B cell (primary cell): ENCODE results near the gene SSUH2. TPM values are rescaled to one million over a fixed set of nuclear protein-coding genes. Genes with fewer than 3 reads are reported as not detected.

Source experiments
- ATAC-seq: fragments of 200-7000 bp; cut with Tn5 transposase; one replicate; pipeline ENCODE4 v1.10.0; 2021; ENCODE audit warnings: low read depth, mild to moderate bottlenecking, moderate number of reproducible peaks, moderate library complexity
- CTCF ChIA-PET: fragments of 350-600 bp; sonication (Branson Sonifier 250); formaldehyde crosslinking; loops from one replicate; lab custom pipeline; 2021; ENCODE audit warnings: antibody characterized with exemption, inconsistent platforms; lab: Charles Lee
- POLR2A ChIA-PET: fragments of 350-600 bp; sonication (Branson Sonifier 250); formaldehyde crosslinking; loops from one replicate; lab custom pipeline; 2021; ENCODE audit warnings: antibody characterized with exemption; lab: Charles Lee
- DNase-seq: peaks from one replicate; pipeline ENCODE4 v3.0.0; 2013
- H2AFZ ChIP-seq: 2 replicates; pipeline ENCODE4 v1.6.1; 2012; ENCODE audit warnings: mild to moderate bottlenecking, low read depth, low read length; ENCODE audit not compliant: insufficient read depth, poor library complexity, severe bottlenecking
- H3K27ac ChIP-seq, 2 donors: 1 replicate in 1 of 2; 2 replicates in 1 of 2; pipeline ENCODE4 v1.5.1; 2012 to 2013; ENCODE audit warnings: low read length in 2 of 2, mild to moderate bottlenecking in 2 of 2, moderate library complexity in 1 of 2
- H3K27me3 ChIP-seq, 4 experiments: fragments of 200-600 bp in 1 of 4; sonication (generic) in 1 of 4; replicated peaks in 1 of 4; 1 replicate in 2 of 4; 2 replicates in 2 of 4; pipeline versions ENCODE4 v1.6.1 to v1.7.0; 2013 to 2016; ENCODE audit warnings: low read length in 3 of 4, mild to moderate bottlenecking in 2 of 4, mixed read lengths in 1 of 4, moderate library complexity in 1 of 4; ENCODE audit not compliant: insufficient read depth in 4 of 4, control insufficient read depth in 3 of 4; ENCODE audit errors: control extremely low read depth in 1 of 4
- H3K36me3 ChIP-seq, 2 experiments: replicated peaks in 1 of 2; 1 replicate in 1 of 2; 2 replicates in 1 of 2; pipeline versions ENCODE4 v1.6.1 to v1.7.1; 2013; ENCODE audit warnings: low read length in 1 of 2; ENCODE audit not compliant: insufficient read depth in 2 of 2, control insufficient read depth in 1 of 2; ENCODE audit errors: control extremely low read depth in 1 of 2, extremely low read depth in 1 of 2
- H3K4me1 ChIP-seq, 2 donors: fragments of 200-600 bp in 1 of 2; sonication (generic) in 1 of 2; 1 replicate in 1 of 2; 2 replicates in 1 of 2; pipeline versions ENCODE4 v1.5.1 to v1.6.1; 2013 to 2017; ENCODE audit warnings: low read length in 2 of 2; ENCODE audit not compliant: control insufficient read depth in 2 of 2, insufficient read depth in 2 of 2
- H3K4me2 ChIP-seq: replicated peaks from 2 replicates; pipeline ENCODE3; 2012; ENCODE audit warnings: mild to moderate bottlenecking, low read depth, low read length; ENCODE audit not compliant: poor library complexity, severe bottlenecking
- H3K4me3 ChIP-seq, 5 experiments: fragments of 200-600 bp in 1 of 5; sonication (generic) in 1 of 5; 1 replicate in 3 of 5; 2 replicates in 2 of 5; pipeline versions ENCODE4 v1.5.1 to v1.7.0; 2011 to 2016; ENCODE audit warnings: low read length in 4 of 5, mild to moderate bottlenecking in 4 of 5, low read depth in 2 of 5, control low read depth in 1 of 5, moderate library complexity in 1 of 5; ENCODE audit not compliant: insufficient read depth in 1 of 5; ENCODE audit errors: control extremely low read depth in 1 of 5, extremely low read depth in 1 of 5
- H3K79me2 ChIP-seq: fragments of 200-600 bp; sonication (generic); one replicate; pipeline ENCODE4 v1.6.0; 2016; ENCODE audit warnings: low read length; ENCODE audit not compliant: control insufficient read depth, insufficient read depth
- H3K9ac ChIP-seq: fragments of 200-600 bp; sonication (generic); 2 replicates; pipeline ENCODE4 v1.6.1; 2017; ENCODE audit warnings: mild to moderate bottlenecking, low read length, moderate library complexity
- H3K9me3 ChIP-seq, 3 donors: one replicate each; pipeline versions ENCODE4 v1.6.1 to v1.7.1; 2013; ENCODE audit warnings: low read length in 2 of 3; ENCODE audit not compliant: control insufficient read depth in 2 of 3, insufficient read depth in 1 of 3; ENCODE audit errors: control extremely low read depth in 1 of 3
- H4K20me1 ChIP-seq: 2 replicates; pipeline ENCODE4 v1.6.0; 2012; ENCODE audit warnings: mild to moderate bottlenecking, low read length; ENCODE audit not compliant: insufficient read depth, control insufficient read depth, poor library complexity, severe bottlenecking
- H3K27ac Mint-ChIP-seq: one replicate; pipeline ENCODE4 v1.8.0; 2021; ENCODE audit warnings: mixed read lengths
- H3K27me3 Mint-ChIP-seq: one replicate; pipeline ENCODE4 v1.8.0; 2021; ENCODE audit warnings: mixed read lengths
- H3K4me1 Mint-ChIP-seq: one replicate; pipeline ENCODE4 v1.8.0; 2021; ENCODE audit warnings: mixed read lengths
- H3K4me3 Mint-ChIP-seq: one replicate; pipeline ENCODE4 v1.8.0; 2021; ENCODE audit warnings: mixed read lengths
- H3K9me3 Mint-ChIP-seq: one replicate; pipeline ENCODE4 v1.8.0; 2022; ENCODE audit warnings: mixed read lengths; ENCODE audit not compliant: insufficient read depth
- EZH2 ChIP-seq: IDR thresholded peaks from 2 replicates; pipeline ENCODE4 v1.6.1; 2012; ENCODE audit warnings: borderline replicate concordance, low read depth, mild to moderate bottlenecking, moderate library complexity, low read length; ENCODE audit not compliant: insufficient read depth, poor library complexity, severe bottlenecking
- WGBS: methylation state at CpG from one replicate; pipeline ENCODE4 v1.1.5; 2013; ENCODE audit warnings: missing lambda C conversion rate; ENCODE audit not compliant: insufficient coverage; 5-methylcytosine and 5-hydroxymethylcytosine counted together
- intact Hi-C: fragments of 100-400 bp; cut with micrococcal nuclease; formaldehyde crosslinking; loops from one replicate; pipeline ENCODE4 v1.10.0; 2022
- polyA plus RNA-seq: library from polyadenylated mRNA; depleted of rRNA; stranded (reverse); fragments of >200 nt; gene quantifications from 2 replicates; pipeline ENCODE4 v1.2.3, GENCODE V29; 2012
- total RNA-seq, 2 donors: library from RNA; stranded (reverse); fragments of 120-200 nt in 1 of 2; gene quantifications; 1 replicate in 1 of 2; 2 replicates in 1 of 2; pipeline versions ENCODE4 v1.2.3 to v1.2.4, GENCODE V29; 2013 to 2022
- TF ChIP-seq, protein P1 (sequence below): fragments of 200-600 bp; IDR thresholded peaks from one replicate; pipeline ENCODE4 v1.8.0; 2022; ENCODE audit warnings: antibody characterized with exemption, mild to moderate bottlenecking

SSUH2 gene
- total and polyA plus RNA-seq, 2 donors (not counting 1 experiment from before 2014, with no cell fraction given): not detected

DNA sequence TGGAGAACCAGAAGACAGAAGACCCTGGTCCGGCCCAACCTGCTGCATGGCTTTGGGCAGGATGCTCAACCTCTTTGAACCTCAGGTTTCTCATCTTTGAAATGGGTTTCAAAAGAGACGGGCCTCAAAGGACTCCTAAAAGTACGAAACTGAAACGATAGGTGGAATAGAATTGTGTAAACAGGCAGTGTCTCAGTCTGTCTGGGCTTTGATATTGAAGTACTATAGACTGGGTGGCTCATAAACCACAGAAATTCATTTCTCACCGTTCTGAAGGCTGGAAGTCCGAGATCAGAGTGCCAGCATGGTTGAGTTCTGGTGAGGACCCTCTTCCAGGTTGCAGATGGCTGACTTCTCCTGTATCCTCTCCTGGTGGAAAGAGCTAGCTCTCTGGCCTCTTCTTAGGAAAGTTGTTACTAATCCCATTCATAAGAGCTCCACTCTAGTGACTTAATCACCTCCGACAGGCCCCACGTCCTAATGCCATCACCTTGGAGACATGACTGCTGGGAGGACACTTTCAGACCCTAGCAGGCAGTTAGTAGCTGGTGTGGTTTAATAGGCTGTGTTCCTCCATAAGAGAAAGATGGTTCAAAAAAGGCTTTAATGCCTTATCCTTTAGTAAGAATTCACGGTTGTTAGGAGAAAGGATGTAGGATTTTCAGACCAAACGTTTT is 35.7 kb downstream of the SSUH2 start:
- no peak overlapping the region for H3K4me3 Mint-ChIP-seq
- Histone ChIP-seq H3K36me3 (no peaks in the 10 kb centered on the region), H3K4me3 (no peak overlapping the region), H2AFZ (no peak overlapping the region), H3K4me2 (no peak overlapping the region), H3K9ac (no peak overlapping the region), H3K27ac (no peak overlapping the region), H3K4me1 (no peaks in the 10 kb centered on the region), H3K27me3 (no peaks in the 10 kb centered on the region), H3K79me2 (no peaks in the 10 kb centered on the region), H4K20me1 (no peaks in the 10 kb centered on the region), H3K9me3 (peaks cover 0 to 4% (median 0%) of the 10 kb centered on the region in 3 donors)
- ATAC-seq: no peak
- CTCF ChIA-PET: no interaction called here
- 80% methylated on average over 6 of the region's 10 CpGs for WGBS
- POLR2A ChIA-PET: no interaction called here
- H3K27ac Mint-ChIP-seq: no peak overlapping the region
- intact Hi-C loops: no loop called here
- no peaks in the 10 kb centered on the region for H3K9me3 Mint-ChIP-seq
- no peak for DNase-seq
- TF ChIP-seq, protein P1, sequence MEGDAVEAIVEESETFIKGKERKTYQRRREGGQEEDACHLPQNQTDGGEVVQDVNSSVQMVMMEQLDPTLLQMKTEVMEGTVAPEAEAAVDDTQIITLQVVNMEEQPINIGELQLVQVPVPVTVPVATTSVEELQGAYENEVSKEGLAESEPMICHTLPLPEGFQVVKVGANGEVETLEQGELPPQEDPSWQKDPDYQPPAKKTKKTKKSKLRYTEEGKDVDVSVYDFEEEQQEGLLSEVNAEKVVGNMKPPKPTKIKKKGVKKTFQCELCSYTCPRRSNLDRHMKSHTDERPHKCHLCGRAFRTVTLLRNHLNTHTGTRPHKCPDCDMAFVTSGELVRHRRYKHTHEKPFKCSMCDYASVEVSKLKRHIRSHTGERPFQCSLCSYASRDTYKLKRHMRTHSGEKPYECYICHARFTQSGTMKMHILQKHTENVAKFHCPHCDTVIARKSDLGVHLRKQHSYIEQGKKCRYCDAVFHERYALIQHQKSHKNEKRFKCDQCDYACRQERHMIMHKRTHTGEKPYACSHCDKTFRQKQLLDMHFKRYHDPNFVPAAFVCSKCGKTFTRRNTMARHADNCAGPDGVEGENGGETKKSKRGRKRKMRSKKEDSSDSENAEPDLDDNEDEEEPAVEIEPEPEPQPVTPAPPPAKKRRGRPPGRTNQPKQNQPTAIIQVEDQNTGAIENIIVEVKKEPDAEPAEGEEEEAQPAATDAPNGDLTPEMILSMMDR: no peak
- TF ChIP-seq EZH2: no peak
- H3K4me1 Mint-ChIP-seq: no peaks in the 10 kb centered on the region
- H3K27me3 Mint-ChIP-seq: peaks cover 5% of the 10 kb centered on the region

DNA sequence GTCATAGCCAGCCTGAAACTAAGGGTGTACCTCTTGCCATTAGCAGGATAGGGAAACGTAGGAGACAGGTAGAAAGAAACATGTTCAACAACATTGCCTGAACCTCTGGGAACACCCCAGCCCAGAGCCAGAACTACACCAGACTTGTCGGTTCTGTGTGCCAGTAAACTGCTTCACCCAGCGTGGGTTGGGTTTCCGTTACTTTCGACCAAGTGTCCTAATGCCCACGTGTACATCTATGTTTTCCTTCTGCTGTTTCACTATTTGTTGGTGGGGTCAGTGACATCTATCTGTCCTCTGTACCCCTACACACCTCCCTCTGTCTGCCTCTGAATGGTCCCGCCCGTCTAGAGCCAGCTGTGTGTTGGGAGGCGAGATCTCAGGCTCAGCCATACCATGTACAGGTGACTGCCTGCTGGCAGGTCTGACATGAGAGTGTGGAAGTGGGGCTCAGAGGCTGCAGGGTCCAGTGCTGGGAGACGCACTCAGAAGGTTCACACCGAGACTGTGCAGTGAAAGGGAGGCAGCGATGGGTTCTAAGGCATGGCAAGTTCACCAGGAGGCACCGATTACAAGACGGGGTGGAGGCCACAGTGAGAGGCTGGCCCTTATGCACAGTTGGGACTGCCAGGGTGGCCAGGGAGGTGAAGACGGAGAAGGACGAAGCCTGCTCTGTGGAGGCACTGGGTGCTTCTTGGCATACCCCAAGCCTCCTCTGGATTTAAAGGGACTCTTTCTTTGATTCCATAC is 36.4 kb downstream of the SSUH2 start:
- peaks cover 0 to 5% (median 0%) of the 10 kb centered on the region in 3 donors for H3K9me3 ChIP-seq
- H3K27me3 ChIP-seq: no peaks in the 10 kb centered on the region
- no peak overlapping the region for H3K27ac Mint-ChIP-seq
- H3K27ac ChIP-seq: no peak overlapping the region
- CTCF ChIA-PET: no interaction called here
- POLR2A ChIA-PET: no interaction called here
- H4K20me1 ChIP-seq: no peaks in the 10 kb centered on the region
- H3K4me1 Mint-ChIP-seq: no peaks in the 10 kb centered on the region
- DNase-seq (no peak), ATAC-seq (no peak)
- H3K9me3 Mint-ChIP-seq: no peaks in the 10 kb centered on the region
- no peak for TF ChIP-seq EZH2
- TF ChIP-seq, protein P1: no peak
- no peaks in the 10 kb centered on the region for H3K4me1 ChIP-seq
- no peaks in the 10 kb centered on the region for H3K79me2 ChIP-seq
- 93% methylated on average over 13 of the region's 16 CpGs for WGBS
- H3K4me3 Mint-ChIP-seq: no peak overlapping the region
- H3K27me3 Mint-ChIP-seq: peaks cover 5% of the 10 kb centered on the region
- intact Hi-C loops: no loop called here
- no peak overlapping the region for H3K4me2 ChIP-seq
- no peak overlapping the region for H3K4me3 ChIP-seq
- no peak overlapping the region for H2AFZ ChIP-seq
- H3K9ac ChIP-seq: no peak overlapping the region
- no peaks in the 10 kb centered on the region for H3K36me3 ChIP-seq
